ENCODE results near the gene ITGA3.

- TF ChIP-seq SMC3 (IDR thresholded peaks at IDR 0.05; ENCODE audit: low read depth, low read length) (no peak), NFIC (IDR thresholded peaks at IDR 0.05; ENCODE audit: borderline replicate concordance) (no peak)
These were observed 37.3 kb downstream of the ITGA3 start for GRCh38 chr17:50093246-50093645.
